GM21717 (cell line): ENCODE results near the gene ITGB7.
A peak's percentile ranks its signal among the peaks of the same experiment; 100 is the strongest.

ENCODE experiments used
- ATAC-seq: cut with Tn5 transposase; IDR thresholded peaks from one replicate; pipeline ENCODE4 v1.9.1; 2021; ENCODE audit warnings: mild to moderate bottlenecking, moderate library complexity; ENCODE audit not compliant: unreplicated experiment

ITGB7 gene

GRCh38 chr12:53231671-53231920 is 24.5 kb upstream of the ITGB7 start:
- no peak for ATAC-seq

- no peak for ATAC-seq
Observed at GRCh38 chr12:53230108-53230845, 23.2 kb upstream of the ITGB7 start.

- ATAC-seq, result no peak
Observed at GRCh38 chr12:53229454-53229853, 22.4 kb upstream of the ITGB7 start.

- no peak for ATAC-seq
Observed at GRCh38 chr12:53227836-53228235, 20.8 kb upstream of the ITGB7 start.

- no peak for ATAC-seq
Observed at GRCh38 chr12:53227341-53227740, 20.3 kb upstream of the ITGB7 start.

GRCh38 chr12:53226815-53227214 is 19.8 kb upstream of the ITGB7 start:
- no peak for ATAC-seq

GRCh38 chr12:53225635-53226424 is 18.8 kb upstream of the ITGB7 start:
- no peak for ATAC-seq

GRCh38 chr12:53224897-53225634 is 18.0 kb upstream of the ITGB7 start:
- ATAC-seq, result no peak

GRCh38 chr12:53224061-53224896 is 17.2 kb upstream of the ITGB7 start:
- no peak for ATAC-seq

- no peak for ATAC-seq
Observed at GRCh38 chr12:53223389-53224060, 16.5 kb upstream of the ITGB7 start.

GRCh38 chr12:53222806-53223261 is 15.8 kb upstream of the ITGB7 start:
- ATAC-seq, result no peak

- ATAC-seq, result no peak
Observed at GRCh38 chr12:53222170-53222721, 15.2 kb upstream of the ITGB7 start.

- peak; percentile 32 for ATAC-seq
Observed at GRCh38 chr12:53221203-53222080, 14.4 kb upstream of the ITGB7 start.

GRCh38 chr12:53220694-53221202 is 13.7 kb upstream of the ITGB7 start:
- peak; percentile 39 for ATAC-seq

- peak; percentile 30 for ATAC-seq
Observed at GRCh38 chr12:53219956-53220693, 13.1 kb upstream of the ITGB7 start.

GRCh38 chr12:53219292-53219955 is 12.4 kb upstream of the ITGB7 start:
- no peak for ATAC-seq

- no peak for ATAC-seq
Observed at GRCh38 chr12:53218551-53219291, 11.7 kb upstream of the ITGB7 start.
